GM12801 (cell line): ENCODE data around the gene RASGRP3.

Experiments used
- CTCF ChIP-seq: IDR thresholded peaks from one replicate; pipeline ENCODE4 v1.5.1; 2011; ENCODE audit warnings: control low read depth; ENCODE audit not compliant: insufficient read length; ENCODE audit errors: extremely low read depth

The RASGRP3 gene

GRCh38 chr2:33489835-33490431 is 13.5 kb downstream of the RASGRP3 start:
- no peak for TF ChIP-seq CTCF

GRCh38 chr2:33491441-33492084 is 15.1 kb downstream of the RASGRP3 start:
- no peak for TF ChIP-seq CTCF

GRCh38 chr2:33492399-33493134 is 16.1 kb downstream of the RASGRP3 start:
- no peak for TF ChIP-seq CTCF

GRCh38 chr2:33494155-33494779 is 17.8 kb downstream of the RASGRP3 start:
- no peak for TF ChIP-seq CTCF

- no peak for TF ChIP-seq CTCF
These were observed 18.6 kb downstream of the RASGRP3 start for GRCh38 chr2:33494877-33495641.

GRCh38 chr2:33495683-33496082 is 19.2 kb downstream of the RASGRP3 start:
- TF ChIP-seq CTCF = no peak

- TF ChIP-seq CTCF = no peak
These were observed 19.7 kb downstream of the RASGRP3 start for GRCh38 chr2:33496150-33496549.
